ENCODE results near the gene DPYSL3. TPM values are rescaled to one million over a fixed set of nuclear protein-coding genes. Genes with fewer than 3 reads are reported as not detected.
"Not testable (repeated sequence)": the region's sequence is repeated elsewhere in the genome, so short reads cannot be mapped to it uniquely, and the experiment has no call there.

Gene DPYSL3
- total RNA-seq, 4 donors from 2014 or later = 7.4 to 42.1 (median 21.8) TPM

DNA sequence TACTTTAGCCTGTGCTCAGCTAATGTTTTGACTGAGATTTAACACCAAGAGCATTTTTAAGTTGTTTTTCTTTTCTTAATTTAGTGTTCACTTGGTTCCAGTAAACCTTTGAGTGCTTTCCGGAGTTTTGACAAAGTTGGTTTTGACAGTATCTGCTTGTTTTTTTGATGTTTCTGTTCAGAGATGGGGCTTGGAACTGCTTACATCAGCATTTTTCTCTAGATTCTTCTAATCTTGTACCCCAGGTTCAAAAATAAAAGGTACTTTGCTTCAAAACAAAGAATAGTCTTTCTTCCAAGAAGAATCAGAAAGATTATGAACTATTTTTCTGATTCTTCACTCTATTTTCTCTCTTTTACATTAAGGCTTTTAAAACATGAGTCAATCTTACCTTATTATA lies 132.2 kb downstream of the DPYSL3 start:
- Histone ChIP-seq H3K4me3 (no peak overlapping the region), H3K27ac (no peak overlapping the region), H3K9me3 (no peaks in the 10 kb centered on the region), H3K4me1 (no peaks in the 10 kb centered on the region), H3K27me3 (no peaks in the 10 kb centered on the region), H3K36me3 (no peaks in the 10 kb centered on the region)
- no peak for TF ChIP-seq POLR2A (IDR thresholded peaks at IDR 0.05)
- TF ChIP-seq, protein P1, sequence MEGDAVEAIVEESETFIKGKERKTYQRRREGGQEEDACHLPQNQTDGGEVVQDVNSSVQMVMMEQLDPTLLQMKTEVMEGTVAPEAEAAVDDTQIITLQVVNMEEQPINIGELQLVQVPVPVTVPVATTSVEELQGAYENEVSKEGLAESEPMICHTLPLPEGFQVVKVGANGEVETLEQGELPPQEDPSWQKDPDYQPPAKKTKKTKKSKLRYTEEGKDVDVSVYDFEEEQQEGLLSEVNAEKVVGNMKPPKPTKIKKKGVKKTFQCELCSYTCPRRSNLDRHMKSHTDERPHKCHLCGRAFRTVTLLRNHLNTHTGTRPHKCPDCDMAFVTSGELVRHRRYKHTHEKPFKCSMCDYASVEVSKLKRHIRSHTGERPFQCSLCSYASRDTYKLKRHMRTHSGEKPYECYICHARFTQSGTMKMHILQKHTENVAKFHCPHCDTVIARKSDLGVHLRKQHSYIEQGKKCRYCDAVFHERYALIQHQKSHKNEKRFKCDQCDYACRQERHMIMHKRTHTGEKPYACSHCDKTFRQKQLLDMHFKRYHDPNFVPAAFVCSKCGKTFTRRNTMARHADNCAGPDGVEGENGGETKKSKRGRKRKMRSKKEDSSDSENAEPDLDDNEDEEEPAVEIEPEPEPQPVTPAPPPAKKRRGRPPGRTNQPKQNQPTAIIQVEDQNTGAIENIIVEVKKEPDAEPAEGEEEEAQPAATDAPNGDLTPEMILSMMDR (IDR thresholded peaks at IDR 0.05) = no peak
- no peak for DNase-seq

DNA sequence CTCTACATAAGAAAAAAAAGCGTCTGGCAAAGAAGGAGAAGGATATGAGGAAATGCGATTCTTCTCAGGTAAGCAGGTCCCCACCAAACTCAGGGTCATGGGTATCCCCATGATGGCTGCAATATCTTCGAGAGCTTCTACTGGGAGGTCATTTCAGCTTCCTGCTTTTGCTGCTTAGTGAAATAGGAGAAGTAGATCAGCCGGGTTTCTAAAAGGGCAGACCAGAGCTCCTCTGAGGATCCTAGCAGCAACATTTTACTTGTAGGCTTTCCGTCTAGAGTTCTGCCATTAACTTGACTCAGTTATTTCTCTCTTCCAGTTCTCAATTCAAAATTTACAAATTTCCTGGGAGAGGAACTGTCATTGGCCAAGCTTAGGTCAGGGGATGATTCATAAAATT lies 134.7 kb downstream of the DPYSL3 start:
- H3K27ac ChIP-seq = no peak overlapping the region
- no peaks in the 10 kb centered on the region for H3K27me3 ChIP-seq
- DNase-seq = no peak
- H3K36me3 ChIP-seq = no peaks in the 10 kb centered on the region
- no peaks in the 10 kb centered on the region for H3K9me3 ChIP-seq
- TF ChIP-seq POLR2A (IDR thresholded peaks at IDR 0.05) = no peak
- TF ChIP-seq, protein P1 (IDR thresholded peaks at IDR 0.05) = no peak
- H3K4me1 ChIP-seq = no peaks in the 10 kb centered on the region
- H3K4me3 ChIP-seq = no peak overlapping the region

DNA sequence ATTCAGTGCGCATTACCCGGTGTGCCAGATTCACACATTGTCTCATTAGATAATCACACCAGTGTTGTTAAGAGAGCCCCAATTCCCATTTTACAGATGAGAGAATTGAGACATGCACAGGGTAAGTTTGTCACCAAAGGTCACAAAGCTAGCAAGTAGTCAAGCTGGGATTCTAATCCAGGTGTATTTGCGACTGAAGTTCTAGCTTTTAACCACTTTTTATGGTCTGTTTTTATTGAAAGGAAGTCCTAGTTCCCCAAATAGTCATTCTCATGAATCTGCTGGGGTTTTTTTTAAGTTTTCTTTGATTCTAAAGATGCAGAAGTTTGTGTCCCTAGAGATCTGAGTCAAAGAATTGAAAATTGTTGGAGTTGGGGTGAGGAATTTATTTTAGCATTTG lies 136.5 kb downstream of the DPYSL3 start:
- no peak for TF ChIP-seq POLR2A (IDR thresholded peaks at IDR 0.05)
- TF ChIP-seq, protein P1 (IDR thresholded peaks at IDR 0.05) = no peak
- H3K36me3 ChIP-seq = no peaks in the 10 kb centered on the region
- no peak for DNase-seq
- no peaks in the 10 kb centered on the region for H3K4me1 ChIP-seq
- H3K4me3 ChIP-seq = no peak overlapping the region
- H3K27me3 ChIP-seq = no peaks in the 10 kb centered on the region
- H3K27ac ChIP-seq = no peak overlapping the region
- H3K9me3 ChIP-seq = no peaks in the 10 kb centered on the region

DNA sequence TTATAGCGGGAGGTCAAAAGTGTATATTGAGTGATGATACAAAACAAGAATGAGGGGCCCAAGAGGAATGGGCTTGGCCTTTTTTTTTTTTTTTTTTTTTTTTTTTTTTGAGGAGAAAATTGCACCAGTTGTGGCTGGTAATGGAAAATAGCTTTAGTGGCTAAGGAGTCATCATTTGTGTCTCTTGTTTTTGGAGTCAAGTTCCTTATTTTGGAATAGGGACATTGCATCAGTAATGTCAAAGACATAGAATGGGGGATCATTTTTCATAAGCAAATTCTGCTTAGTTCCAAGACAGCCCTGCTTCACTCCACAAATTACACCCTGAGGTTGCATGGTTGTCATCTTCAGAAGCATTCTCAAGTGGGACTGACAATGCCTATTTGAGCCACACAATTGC lies 137.7 kb downstream of the DPYSL3 start:
- Histone ChIP-seq H3K36me3 (no peaks in the 10 kb centered on the region), H3K4me1 (no peaks in the 10 kb centered on the region), H3K27ac (no peak overlapping the region), H3K27me3 (no peaks in the 10 kb centered on the region), H3K4me3 (no peak overlapping the region), H3K9me3 (no peaks in the 10 kb centered on the region)
- no peak for TF ChIP-seq POLR2A (IDR thresholded peaks at IDR 0.05)
- TF ChIP-seq, protein P1 (IDR thresholded peaks at IDR 0.05) = no peak
- DNase-seq = no peak

DNA sequence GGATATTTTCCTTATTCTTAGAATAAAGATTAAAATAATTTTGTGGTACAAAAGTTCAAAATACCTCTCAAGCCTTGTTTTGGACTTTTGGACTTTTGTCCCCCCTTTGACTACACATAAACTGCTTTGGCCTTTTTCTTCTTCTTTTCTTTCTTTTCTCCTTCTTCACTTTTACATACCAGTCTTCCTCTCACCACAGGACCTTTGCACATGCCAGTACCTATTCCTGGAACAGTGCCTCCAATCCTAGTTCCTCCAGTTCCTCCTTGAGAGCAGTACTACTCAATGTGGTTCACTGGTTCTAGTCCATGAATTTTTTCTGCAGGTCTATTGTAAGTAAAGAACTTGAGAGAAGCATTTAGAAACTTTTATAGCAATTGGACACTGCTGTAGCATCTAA lies 138.6 kb downstream of the DPYSL3 start:
- no peak for TF ChIP-seq POLR2A (IDR thresholded peaks at IDR 0.05)
- TF ChIP-seq, protein P1 (IDR thresholded peaks at IDR 0.05) = no peak
- no peak overlapping the region for H3K4me3 ChIP-seq
- no peaks in the 10 kb centered on the region for H3K4me1 ChIP-seq
- no peak overlapping the region for H3K27ac ChIP-seq
- no peaks in the 10 kb centered on the region for H3K9me3 ChIP-seq
- H3K27me3 ChIP-seq = no peaks in the 10 kb centered on the region
- H3K36me3 ChIP-seq = no peaks in the 10 kb centered on the region
- no peak for DNase-seq

DNA sequence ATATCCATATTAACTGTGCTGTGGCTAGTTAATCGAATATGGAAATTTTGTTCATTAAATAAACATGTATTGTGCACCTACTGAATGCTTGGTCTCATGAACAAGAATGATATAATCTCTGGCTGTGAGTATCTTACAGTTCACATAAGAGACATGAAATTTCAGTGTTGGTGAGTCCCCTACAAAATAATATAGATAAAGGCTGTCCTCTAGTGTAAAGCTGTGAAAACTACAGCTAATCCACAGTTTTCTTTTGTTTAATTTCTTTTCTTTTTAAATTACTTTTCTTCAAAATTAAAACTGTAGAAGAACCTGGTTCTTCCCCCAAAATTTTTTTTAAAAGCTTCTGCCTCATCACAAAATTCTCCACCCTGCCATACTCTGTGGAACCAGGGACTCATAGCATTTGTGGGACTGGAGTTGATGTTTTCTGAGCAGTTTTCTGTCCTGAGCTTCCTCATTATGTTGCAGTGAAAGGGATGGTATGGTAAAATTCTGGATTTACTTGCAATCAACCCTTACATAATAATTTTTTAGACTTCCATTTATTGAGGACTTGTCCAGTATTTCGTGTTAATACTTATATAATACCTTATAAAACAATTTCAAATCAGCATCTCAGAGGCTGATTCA lies 140.0 kb downstream of the DPYSL3 start:
- no peaks in the 10 kb centered on the region for H3K9me3 ChIP-seq

DNA sequence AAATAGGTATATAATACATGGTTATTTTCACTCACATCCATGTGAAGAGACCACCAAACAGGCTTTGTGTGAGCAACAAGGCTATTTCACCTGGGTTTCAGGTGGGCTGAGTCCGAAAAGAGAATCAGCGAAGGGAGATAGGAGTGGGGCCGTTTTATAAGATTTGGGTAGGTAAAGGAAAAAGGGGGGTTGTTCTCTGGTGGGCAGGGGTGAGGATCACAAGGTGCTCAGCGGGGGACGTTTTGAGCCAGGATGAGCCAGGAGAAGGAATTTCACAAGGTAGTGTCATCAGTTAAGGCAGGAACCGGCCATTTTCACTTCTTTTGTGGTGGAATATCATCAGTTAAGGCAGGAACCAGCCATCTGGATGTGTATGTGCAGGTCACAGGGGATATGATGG lies 142.5 kb downstream of the DPYSL3 start:
- not testable (repeated sequence) for H3K27ac ChIP-seq, H3K4me1 ChIP-seq, H3K27me3 ChIP-seq, DNase-seq, H3K9me3 ChIP-seq, H3K4me3 ChIP-seq, H3K36me3 ChIP-seq

More for the DNA sequence above, 140.0 kb downstream of the DPYSL3 start:
- Histone ChIP-seq H3K4me3 (no peak overlapping the region), H3K4me1 (no peaks in the 10 kb centered on the region), H3K36me3 (no peaks in the 10 kb centered on the region), H3K27me3 (no peaks in the 10 kb centered on the region), H3K27ac (no peak overlapping the region)
- DNase-seq = no peak
- TF ChIP-seq, protein P1 (IDR thresholded peaks at IDR 0.05) = peak in 4 of 6 experiments; percentile 18 to 55 (median 44)
- TF ChIP-seq POLR2A (IDR thresholded peaks at IDR 0.05) = no peak

Data from Peyer's patch (tissue), 4 donors.